A673 (cell line): ENCODE measurements around the gene ETAA1.

Experiments used
- CTCF ChIP-seq: fragments of 300-800, 200-600 bp; sonication (generic); conservative IDR thresholded peaks from 2 replicates; pipeline ENCODE4 v1.5.1; 2017; ENCODE audit warnings: low read depth, mild to moderate bottlenecking, antibody characterized with exemption, low read length, moderate library complexity, mixed read lengths
- EZH2 ChIP-seq: fragments of 200-600 bp; sonication (generic); IDR thresholded peaks from 2 replicates; pipeline ENCODE4 v1.6.1; 2017; ENCODE audit warnings: borderline replicate concordance, low read depth, mild to moderate bottlenecking, mixed read lengths, antibody characterized with exemption, low read length; ENCODE audit not compliant: poor library complexity, severe bottlenecking

- no peak for TF ChIP-seq CTCF
- no peak for TF ChIP-seq EZH2
These were observed 12.9 kb upstream of the ETAA1 start for GRCh38 chr2:67384123-67384822.
